ENCODE results near the gene CCRL2.
"Not testable (repeated sequence)": the region's sequence is repeated elsewhere in the genome, so short reads cannot be mapped to it uniquely, and the experiment has no call there.

CCRL2 gene

GRCh38 chr3:46429671-46430070 is 22.6 kb downstream of the CCRL2 start:
- Histone ChIP-seq H3K27ac (ENCODE audit: extremely low read depth, low read depth, low read length) (no peak overlapping the region), H3K9me3 (ENCODE audit: control insufficient read depth, insufficient read depth, low read depth, low read length) (no peaks in the 10 kb centered on the region), H3K4me1 (ENCODE audit: control insufficient read depth, insufficient read depth, low read length) (no peaks in the 10 kb centered on the region), H3K4me3 (ENCODE audit: low read depth, low read length) (no peak overlapping the region), H3K36me3 (ENCODE audit: control insufficient read depth in 2 of 2, insufficient read depth in 1 of 2, low read length in 2 of 2) (no peaks in the 10 kb centered on the region)
- ChIA-PET POLR2A (no interaction called here), CTCF (interaction anchor here (0.6 to 1.5 kb wide), 2 partner anchors 59 to 837 kb away, joined by 3 to 5 read pairs; no protein-coding TSS in a partner anchor)
- no peak for TF ChIP-seq SETDB1 (IDR thresholded peaks at IDR 0.05; ENCODE audit: insufficient read length, low read length)
- no peak for TF ChIP-seq GLIS1 (tag by site-specific recombination; IDR thresholded peaks at IDR 0.05)
- no peak for TF ChIP-seq ZBTB7A (tag by site-specific recombination; IDR thresholded peaks at IDR 0.05; ENCODE audit: low read depth)
- TF ChIP-seq ZNF174 (tag by site-specific recombination; IDR thresholded peaks at IDR 0.05), result no peak
- no peak for TF ChIP-seq ZNF843 (tag by site-specific recombination; IDR thresholded peaks at IDR 0.05)
- TF ChIP-seq ZSCAN23 (tag by site-specific recombination; IDR thresholded peaks at IDR 0.05), result no peak
- no peak for TF ChIP-seq ZNF701 (tag by site-specific recombination; IDR thresholded peaks at IDR 0.05)
- no peak for TF ChIP-seq KLF10 (tag by site-specific recombination; IDR thresholded peaks at IDR 0.05)
- no peak for TF ChIP-seq ZBTB26 (tag by site-specific recombination; optimal IDR thresholded peaks at IDR 0.05)
- TF ChIP-seq ZFP37 (tag by site-specific recombination; IDR thresholded peaks at IDR 0.05), result no peak

- H3K4me3 ChIP-seq (ENCODE audit: low read depth, low read length); H3K9me3 ChIP-seq (ENCODE audit: control insufficient read depth, insufficient read depth, low read depth, low read length); POLR2A ChIA-PET; H3K4me1 ChIP-seq (ENCODE audit: control insufficient read depth, insufficient read depth, low read length); H3K36me3 ChIP-seq (ENCODE audit: control insufficient read depth in 2 of 2, insufficient read depth in 1 of 2, low read length in 2 of 2); CTCF ChIA-PET; H3K27ac ChIP-seq (ENCODE audit: extremely low read depth, low read depth, low read length): not testable (repeated sequence)
- TF ChIP-seq ZNF146 (tag by site-specific recombination; IDR thresholded peaks at IDR 0.05) (peak; percentile 59), ZNF280D (tag by site-specific recombination; IDR thresholded peaks at IDR 0.05) (0 out of 2 replicates have a peak, but pooled peaks have one; percentile 34)
These were observed 23.8 kb downstream of the CCRL2 start for GRCh38 chr3:46430879-46431278.

- H3K4me3 ChIP-seq (ENCODE audit: low read depth, low read length); H3K36me3 ChIP-seq (ENCODE audit: control insufficient read depth in 2 of 2, insufficient read depth in 1 of 2, low read length in 2 of 2); H3K4me1 ChIP-seq (ENCODE audit: control insufficient read depth, insufficient read depth, low read length); POLR2A ChIA-PET; CTCF ChIA-PET; H3K27ac ChIP-seq (ENCODE audit: extremely low read depth, low read depth, low read length); H3K9me3 ChIP-seq (ENCODE audit: control insufficient read depth, insufficient read depth, low read depth, low read length): not testable (repeated sequence)
- TF ChIP-seq SETDB1 (IDR thresholded peaks at IDR 0.05; ENCODE audit: insufficient read length, low read length), result peak; percentile 52
These were observed 24.8 kb downstream of the CCRL2 start for GRCh38 chr3:46431905-46432304.

- not testable (repeated sequence) for H3K4me3 ChIP-seq (ENCODE audit: low read depth, low read length)
These were observed 26.1 kb downstream of the CCRL2 start for GRCh38 chr3:46433118-46433517.

More at GRCh38 chr3:46433118-46433517, 26.1 kb downstream of the CCRL2 start:
- H3K9me3 ChIP-seq (ENCODE audit: control insufficient read depth, insufficient read depth, low read depth, low read length); H3K27ac ChIP-seq (ENCODE audit: extremely low read depth, low read depth, low read length); H3K36me3 ChIP-seq (ENCODE audit: control insufficient read depth in 2 of 2, insufficient read depth in 1 of 2, low read length in 2 of 2); POLR2A ChIA-PET; H3K4me1 ChIP-seq (ENCODE audit: control insufficient read depth, insufficient read depth, low read length): not testable (repeated sequence)
- CTCF ChIA-PET, result interaction anchor here (2.1 kb wide), 1 partner anchor 16 kb away, joined by 5 read pairs; no protein-coding TSS in a partner anchor
